ENCODE data around the gene FER. TPM values are rescaled to one million over a fixed set of nuclear protein-coding genes. Genes with fewer than 3 reads are reported as not detected.

Gene FER
- total and polyA plus RNA-seq, 2 experiments from 2014 or later, result 25.9 to 30.7 TPM

- Histone ChIP-seq H3K36me3 (no peaks in the 10 kb centered on the region), H3K4me3 (no peak overlapping the region), H3K27me3 (no peaks in the 10 kb centered on the region), H3K9me3 (ENCODE audit: low read depth) (no peaks in the 10 kb centered on the region), H3K27ac (no peak overlapping the region), H3K4me1 (ENCODE audit: low read depth) (no peaks in the 10 kb centered on the region)
- no peak for TF ChIP-seq CTCF (IDR thresholded peaks at IDR 0.05; ENCODE audit: low read depth, low read length)
- DNase-seq (ENCODE audit: low read depth in 1 of 2, low spot score in 1 of 2), result no peak
These were observed 286.6 kb downstream of the FER start for GRCh38 chr5:109034306-109034705.

DNA sequence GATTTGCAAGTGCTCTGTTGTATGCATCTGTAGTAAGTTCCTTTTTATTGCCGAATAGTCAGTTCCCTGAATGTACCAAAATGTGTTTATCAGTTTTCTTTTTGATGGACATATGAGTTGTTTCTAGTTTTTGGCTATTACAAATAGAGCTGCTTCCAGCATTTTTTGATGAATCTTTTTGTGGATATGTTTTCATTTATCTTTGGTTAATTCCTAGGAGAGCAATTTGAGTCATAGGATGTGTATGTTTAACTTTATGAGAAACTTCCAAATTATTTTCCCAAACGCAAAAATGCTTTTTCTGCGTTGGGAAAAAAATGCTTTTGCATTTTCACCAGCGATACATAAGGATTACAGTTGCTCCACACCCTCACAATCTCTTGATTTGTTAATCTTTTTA lies 287.7 kb downstream of the FER start:
- no peaks in the 10 kb centered on the region for H3K36me3 ChIP-seq
- H3K27me3 ChIP-seq, result no peaks in the 10 kb centered on the region
- no peaks in the 10 kb centered on the region for H3K9me3 ChIP-seq (ENCODE audit: low read depth)
- H3K4me1 ChIP-seq (ENCODE audit: low read depth), result no peaks in the 10 kb centered on the region
- TF ChIP-seq CTCF (IDR thresholded peaks at IDR 0.05; ENCODE audit: low read depth, low read length), result no peak
- peak in 1 of 2 donors; percentile 18 for DNase-seq (ENCODE audit: low read depth in 1 of 2, low spot score in 1 of 2)
- no peak overlapping the region for H3K27ac ChIP-seq
- H3K4me3 ChIP-seq, result no peak overlapping the region

DNA sequence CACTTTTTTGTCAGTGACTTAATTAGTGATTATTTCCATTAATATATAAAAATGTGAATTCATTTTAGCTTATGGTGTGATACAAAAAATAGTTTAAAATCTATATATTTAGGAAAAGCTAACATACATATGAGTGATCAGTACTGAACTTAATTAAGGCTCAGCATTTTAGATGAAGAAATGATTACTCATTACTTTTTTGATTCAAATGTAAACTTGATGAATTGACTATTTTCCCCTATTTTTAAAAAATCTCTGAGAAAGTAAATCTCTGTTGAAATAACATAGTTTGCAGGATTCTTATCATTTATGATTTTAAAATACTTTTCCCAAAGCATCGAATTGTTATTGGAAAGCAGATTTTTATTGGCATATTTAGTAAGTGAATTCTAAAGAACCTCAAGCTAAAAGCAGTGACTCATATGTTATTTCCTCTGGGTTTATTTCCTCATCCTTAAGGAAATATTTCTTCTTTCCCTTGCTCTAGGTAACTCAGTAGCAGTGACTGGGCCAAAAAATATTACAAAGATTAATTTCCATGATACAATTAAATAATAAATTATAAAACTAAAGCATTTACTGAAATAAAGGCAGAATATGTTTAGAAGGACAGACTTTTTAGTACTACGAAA lies 290.6 kb downstream of the FER start:
- Histone ChIP-seq H3K27me3 (no peaks in the 10 kb centered on the region), H3K9me3 (ENCODE audit: low read depth) (no peaks in the 10 kb centered on the region), H3K36me3 (no peaks in the 10 kb centered on the region), H3K27ac (no peak overlapping the region), H3K4me3 (no peak overlapping the region), H3K4me1 (ENCODE audit: low read depth) (no peaks in the 10 kb centered on the region)
- no peak for TF ChIP-seq CTCF (IDR thresholded peaks at IDR 0.05; ENCODE audit: low read depth, low read length)
- peak in 1 of 2 donors; percentile 34 for DNase-seq (ENCODE audit: low read depth in 1 of 2, low spot score in 1 of 2)

GRCh38 chr5:109041317-109041716 lies 293.6 kb downstream of the FER start:
- H3K4me3 ChIP-seq, result no peak overlapping the region
- no peak for TF ChIP-seq CTCF (IDR thresholded peaks at IDR 0.05; ENCODE audit: low read depth, low read length)
- no peaks in the 10 kb centered on the region for H3K27me3 ChIP-seq
- no peaks in the 10 kb centered on the region for H3K9me3 ChIP-seq (ENCODE audit: low read depth)
- H3K36me3 ChIP-seq, result peaks cover 3% of the 10 kb centered on the region
- no peak overlapping the region for H3K27ac ChIP-seq
- DNase-seq (ENCODE audit: low read depth in 1 of 2, low spot score in 1 of 2), result no peak
- no peaks in the 10 kb centered on the region for H3K4me1 ChIP-seq (ENCODE audit: low read depth)

- Histone ChIP-seq H3K27me3 (no peaks in the 10 kb centered on the region), H3K4me1 (ENCODE audit: low read depth) (no peaks in the 10 kb centered on the region), H3K27ac (no peak overlapping the region), H3K4me3 (no peak overlapping the region), H3K36me3 (peaks cover 3% of the 10 kb centered on the region), H3K9me3 (ENCODE audit: low read depth) (no peaks in the 10 kb centered on the region)
- no peak for TF ChIP-seq CTCF (IDR thresholded peaks at IDR 0.05; ENCODE audit: low read depth, low read length)
- DNase-seq (ENCODE audit: low read depth in 1 of 2, low spot score in 1 of 2), result peak in 1 of 2 donors; percentile 5
These were observed 298.0 kb downstream of the FER start for GRCh38 chr5:109045710-109046109.
